GM23338 (cell line): ENCODE results near the gene CD163.

Source experiments
- EZH2 ChIP-seq: fragments of 200-600 bp; sonication (generic); IDR thresholded peaks from one replicate; pipeline ENCODE4 v1.8.0; 2017; ENCODE audit warnings: antibody characterized with exemption, mild to moderate bottlenecking, low read depth; ENCODE audit not compliant: unreplicated experiment
- EZH2phosphoT487 ChIP-seq: fragments of 200-600 bp; sonication (generic); IDR thresholded peaks from one replicate; pipeline ENCODE4 v1.8.1; 2018; ENCODE audit warnings: antibody characterized with exemption; ENCODE audit not compliant: unreplicated experiment
- POLR2AphosphoS5 ChIP-seq: IDR thresholded peaks from 2 replicates; pipeline ENCODE4 v1.6.1; 2016; ENCODE audit warnings: antibody characterized with exemption, low read depth
- TF ChIP-seq, protein P1 (sequence below), 2 experiments: fragments of 200-600 bp in 1 of 2; sonication (generic) in 1 of 2; conservative IDR thresholded peaks; 2 replicates each; pipeline versions ENCODE4 v1.5.1 to v1.6.1; 2016 to 2017; ENCODE audit warnings: antibody characterized with exemption in 2 of 2, low read depth in 2 of 2, mild to moderate bottlenecking in 2 of 2, moderate library complexity in 1 of 2
- TF ChIP-seq, protein P2 (sequence below): IDR thresholded peaks from one replicate; pipeline ENCODE4 v1.6.1; 2018; ENCODE audit warnings: antibody characterized with exemption; ENCODE audit not compliant: unreplicated experiment

DNA sequence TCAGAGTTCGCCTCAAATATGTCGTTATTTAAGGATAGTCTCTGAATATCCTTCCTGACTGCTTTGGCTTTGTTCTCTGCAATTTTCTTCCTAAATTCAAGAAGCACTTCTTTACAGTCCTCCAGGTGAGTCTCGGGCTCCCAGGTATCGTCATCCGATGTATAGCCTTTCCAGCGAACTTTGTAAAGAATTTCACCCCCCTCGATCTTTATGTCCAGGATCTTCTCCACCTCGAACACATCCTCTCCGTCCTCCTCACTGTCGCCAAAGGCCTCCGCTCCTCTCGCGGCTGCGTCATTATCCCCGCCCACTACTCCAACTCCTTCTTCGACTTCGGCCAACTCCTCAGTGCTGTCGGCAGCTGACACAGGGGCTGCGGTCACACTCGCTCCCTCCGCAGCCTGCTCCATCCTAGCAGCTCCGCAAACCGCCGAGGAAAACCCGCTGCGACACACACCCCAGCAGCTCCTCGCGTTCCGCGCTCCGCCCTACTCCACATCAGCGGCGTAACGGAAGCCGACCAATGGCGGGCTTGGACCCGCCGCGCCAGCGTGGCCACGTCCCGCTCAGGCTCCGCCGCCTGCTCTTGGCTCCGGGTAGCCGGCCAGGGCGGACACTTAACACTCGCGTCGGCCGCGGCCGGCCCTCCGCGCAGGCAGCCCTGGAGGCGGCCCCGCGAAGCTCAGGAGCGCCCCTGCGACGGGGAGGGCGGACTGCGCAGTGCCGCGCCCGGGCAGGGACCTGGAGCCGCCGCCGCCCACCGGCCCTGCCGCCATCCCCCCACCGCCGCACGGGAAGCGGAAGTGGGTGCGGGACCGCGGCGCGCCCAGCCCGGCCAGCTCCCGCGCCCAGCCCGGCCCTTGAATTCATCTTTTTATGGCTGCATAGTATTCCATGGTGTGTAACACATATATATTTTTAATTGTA is 63.7 kb downstream of the CD163 start:
- no peak for TF ChIP-seq EZH2
- TF ChIP-seq POLR2AphosphoS5, result peak; percentile 63
- TF ChIP-seq, protein P1, sequence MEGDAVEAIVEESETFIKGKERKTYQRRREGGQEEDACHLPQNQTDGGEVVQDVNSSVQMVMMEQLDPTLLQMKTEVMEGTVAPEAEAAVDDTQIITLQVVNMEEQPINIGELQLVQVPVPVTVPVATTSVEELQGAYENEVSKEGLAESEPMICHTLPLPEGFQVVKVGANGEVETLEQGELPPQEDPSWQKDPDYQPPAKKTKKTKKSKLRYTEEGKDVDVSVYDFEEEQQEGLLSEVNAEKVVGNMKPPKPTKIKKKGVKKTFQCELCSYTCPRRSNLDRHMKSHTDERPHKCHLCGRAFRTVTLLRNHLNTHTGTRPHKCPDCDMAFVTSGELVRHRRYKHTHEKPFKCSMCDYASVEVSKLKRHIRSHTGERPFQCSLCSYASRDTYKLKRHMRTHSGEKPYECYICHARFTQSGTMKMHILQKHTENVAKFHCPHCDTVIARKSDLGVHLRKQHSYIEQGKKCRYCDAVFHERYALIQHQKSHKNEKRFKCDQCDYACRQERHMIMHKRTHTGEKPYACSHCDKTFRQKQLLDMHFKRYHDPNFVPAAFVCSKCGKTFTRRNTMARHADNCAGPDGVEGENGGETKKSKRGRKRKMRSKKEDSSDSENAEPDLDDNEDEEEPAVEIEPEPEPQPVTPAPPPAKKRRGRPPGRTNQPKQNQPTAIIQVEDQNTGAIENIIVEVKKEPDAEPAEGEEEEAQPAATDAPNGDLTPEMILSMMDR (conservative IDR thresholded peaks at IDR 0.05; ENCODE audit: low read depth in 2 of 2), result peak; percentile 9 to 25; a peak in 1 of 4 replicates
- TF ChIP-seq, protein P2, sequence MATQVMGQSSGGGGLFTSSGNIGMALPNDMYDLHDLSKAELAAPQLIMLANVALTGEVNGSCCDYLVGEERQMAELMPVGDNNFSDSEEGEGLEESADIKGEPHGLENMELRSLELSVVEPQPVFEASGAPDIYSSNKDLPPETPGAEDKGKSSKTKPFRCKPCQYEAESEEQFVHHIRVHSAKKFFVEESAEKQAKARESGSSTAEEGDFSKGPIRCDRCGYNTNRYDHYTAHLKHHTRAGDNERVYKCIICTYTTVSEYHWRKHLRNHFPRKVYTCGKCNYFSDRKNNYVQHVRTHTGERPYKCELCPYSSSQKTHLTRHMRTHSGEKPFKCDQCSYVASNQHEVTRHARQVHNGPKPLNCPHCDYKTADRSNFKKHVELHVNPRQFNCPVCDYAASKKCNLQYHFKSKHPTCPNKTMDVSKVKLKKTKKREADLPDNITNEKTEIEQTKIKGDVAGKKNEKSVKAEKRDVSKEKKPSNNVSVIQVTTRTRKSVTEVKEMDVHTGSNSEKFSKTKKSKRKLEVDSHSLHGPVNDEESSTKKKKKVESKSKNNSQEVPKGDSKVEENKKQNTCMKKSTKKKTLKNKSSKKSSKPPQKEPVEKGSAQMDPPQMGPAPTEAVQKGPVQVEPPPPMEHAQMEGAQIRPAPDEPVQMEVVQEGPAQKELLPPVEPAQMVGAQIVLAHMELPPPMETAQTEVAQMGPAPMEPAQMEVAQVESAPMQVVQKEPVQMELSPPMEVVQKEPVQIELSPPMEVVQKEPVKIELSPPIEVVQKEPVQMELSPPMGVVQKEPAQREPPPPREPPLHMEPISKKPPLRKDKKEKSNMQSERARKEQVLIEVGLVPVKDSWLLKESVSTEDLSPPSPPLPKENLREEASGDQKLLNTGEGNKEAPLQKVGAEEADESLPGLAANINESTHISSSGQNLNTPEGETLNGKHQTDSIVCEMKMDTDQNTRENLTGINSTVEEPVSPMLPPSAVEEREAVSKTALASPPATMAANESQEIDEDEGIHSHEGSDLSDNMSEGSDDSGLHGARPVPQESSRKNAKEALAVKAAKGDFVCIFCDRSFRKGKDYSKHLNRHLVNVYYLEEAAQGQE, result no peak
- TF ChIP-seq EZH2phosphoT487, result no peak
